Mesothelial cell of epicardium (in vitro differentiated cells): ENCODE data around the gene SLC12A3. TPM values are rescaled to one million over a fixed set of nuclear protein-coding genes. Genes with fewer than 3 reads are reported as not detected.

ENCODE experiments used
- DNase-seq, 2 experiments: peaks; one replicate each; pipeline ENCODE4 v3.0.0; 2021; ENCODE audit warnings: low spot score in 2 of 2; ENCODE audit not compliant: unreplicated experiment in 2 of 2
- H3K27ac Mint-ChIP-seq: 2 replicates; pipeline ENCODE4 v1.8.0; 2021; ENCODE audit warnings: mixed read lengths
- H3K27me3 Mint-ChIP-seq: 2 replicates; pipeline ENCODE4 v1.8.0; 2021; ENCODE audit warnings: low read depth, mixed read lengths
- H3K36me3 Mint-ChIP-seq: 2 replicates; pipeline ENCODE4 v1.8.0; 2021; ENCODE audit warnings: mixed read lengths
- H3K4me1 Mint-ChIP-seq: 2 replicates; pipeline ENCODE4 v1.8.0; 2021; ENCODE audit warnings: mixed read lengths
- H3K4me3 Mint-ChIP-seq: 2 replicates; pipeline ENCODE4 v1.8.0; 2021; ENCODE audit warnings: mild to moderate bottlenecking, moderate library complexity, mixed read lengths
- H3K9me3 Mint-ChIP-seq: 2 replicates; pipeline ENCODE4 v1.8.0; 2021; ENCODE audit warnings: mixed read lengths
- total RNA-seq: library from RNA; stranded (reverse); gene quantifications from 3 replicates; pipeline ENCODE4 v1.2.1, GENCODE V29; 2021
- TF ChIP-seq, protein P1 (sequence below): fragments of 200-600 bp; sonication (generic); IDR thresholded peaks from one replicate; pipeline ENCODE4 v1.5.0; 2021; ENCODE audit warnings: antibody characterized with exemption; ENCODE audit not compliant: unreplicated experiment

Gene SLC12A3
- total RNA-seq, 1 donor from 2014 or later: not detected

DNA sequence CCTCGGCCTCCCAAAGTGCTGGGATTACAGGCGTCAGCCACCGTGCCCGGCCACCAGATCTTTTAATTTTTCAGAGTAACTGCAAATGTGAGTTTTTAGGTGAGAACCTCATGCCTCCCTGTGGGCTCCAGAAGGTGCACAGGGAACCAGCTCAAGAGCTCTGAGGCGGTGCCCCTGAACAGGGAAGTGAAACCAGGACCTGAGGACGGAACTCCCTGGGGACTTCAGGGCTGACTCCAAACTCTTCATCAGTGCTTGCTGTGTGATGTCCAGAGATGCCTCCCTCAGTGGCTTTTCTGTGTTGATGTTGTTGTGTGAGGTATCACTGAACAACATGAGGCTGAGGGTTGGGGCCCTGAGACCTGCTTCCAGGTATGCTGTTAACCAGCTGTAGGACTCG lies 23.8 kb downstream of the SLC12A3 start:
- Mint-ChIP-seq H3K36me3 (no peaks in the 10 kb centered on the region), H3K9me3 (no peaks in the 10 kb centered on the region), H3K4me3 (no peak overlapping the region), H3K27me3 (no peaks in the 10 kb centered on the region), H3K4me1 (no peaks in the 10 kb centered on the region), H3K27ac (no peak overlapping the region)
- TF ChIP-seq, protein P1, sequence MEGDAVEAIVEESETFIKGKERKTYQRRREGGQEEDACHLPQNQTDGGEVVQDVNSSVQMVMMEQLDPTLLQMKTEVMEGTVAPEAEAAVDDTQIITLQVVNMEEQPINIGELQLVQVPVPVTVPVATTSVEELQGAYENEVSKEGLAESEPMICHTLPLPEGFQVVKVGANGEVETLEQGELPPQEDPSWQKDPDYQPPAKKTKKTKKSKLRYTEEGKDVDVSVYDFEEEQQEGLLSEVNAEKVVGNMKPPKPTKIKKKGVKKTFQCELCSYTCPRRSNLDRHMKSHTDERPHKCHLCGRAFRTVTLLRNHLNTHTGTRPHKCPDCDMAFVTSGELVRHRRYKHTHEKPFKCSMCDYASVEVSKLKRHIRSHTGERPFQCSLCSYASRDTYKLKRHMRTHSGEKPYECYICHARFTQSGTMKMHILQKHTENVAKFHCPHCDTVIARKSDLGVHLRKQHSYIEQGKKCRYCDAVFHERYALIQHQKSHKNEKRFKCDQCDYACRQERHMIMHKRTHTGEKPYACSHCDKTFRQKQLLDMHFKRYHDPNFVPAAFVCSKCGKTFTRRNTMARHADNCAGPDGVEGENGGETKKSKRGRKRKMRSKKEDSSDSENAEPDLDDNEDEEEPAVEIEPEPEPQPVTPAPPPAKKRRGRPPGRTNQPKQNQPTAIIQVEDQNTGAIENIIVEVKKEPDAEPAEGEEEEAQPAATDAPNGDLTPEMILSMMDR: no peak
- no peak for DNase-seq

DNA sequence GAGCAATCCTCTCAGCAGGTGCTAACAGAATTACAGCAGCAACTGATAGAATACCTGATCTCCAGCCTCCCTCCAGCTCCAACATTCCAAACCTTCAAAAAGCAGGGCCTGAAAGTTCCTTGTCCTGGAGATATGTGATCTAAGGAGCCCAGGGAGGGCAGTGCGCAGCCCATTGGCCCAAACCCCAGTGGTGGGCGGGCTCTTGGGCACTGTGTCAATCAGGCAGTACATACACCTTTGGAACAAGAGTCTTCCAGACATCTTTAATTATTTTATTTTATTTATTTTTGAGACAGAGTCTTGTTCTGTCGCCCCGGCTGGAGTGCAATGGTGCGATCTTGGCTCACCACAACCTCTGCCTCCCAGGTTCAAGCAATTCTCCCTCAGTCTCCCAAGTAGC lies 24.2 kb downstream of the SLC12A3 start:
- Mint-ChIP-seq H3K9me3 (no peaks in the 10 kb centered on the region), H3K4me1 (no peaks in the 10 kb centered on the region), H3K27ac (no peak overlapping the region), H3K4me3 (no peak overlapping the region), H3K27me3 (no peaks in the 10 kb centered on the region), H3K36me3 (no peaks in the 10 kb centered on the region)
- no peak for DNase-seq
- TF ChIP-seq, protein P1: no peak

DNA sequence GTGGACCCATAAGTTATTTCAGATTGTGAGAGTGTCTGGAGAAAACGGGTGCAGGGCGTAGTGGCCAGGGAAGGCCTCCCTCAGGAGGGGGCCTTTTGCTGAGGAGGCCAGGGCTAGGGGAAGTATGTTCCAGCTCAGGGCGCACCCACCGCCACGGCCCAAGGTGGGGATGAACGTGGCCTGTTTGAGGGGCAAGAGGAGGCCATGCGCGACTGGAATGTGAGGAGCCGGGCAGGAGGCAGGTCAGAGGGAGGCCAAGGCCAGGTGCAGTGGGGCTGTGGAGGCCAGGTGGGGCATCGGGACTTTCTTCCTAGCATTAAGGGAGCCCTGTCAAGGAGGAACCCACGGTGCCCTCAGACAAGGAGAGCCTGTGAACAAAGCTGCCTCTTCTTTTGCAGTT lies 26.7 kb downstream of the SLC12A3 start:
- DNase-seq: no peak
- Mint-ChIP-seq H3K9me3 (no peaks in the 10 kb centered on the region), H3K27me3 (no peaks in the 10 kb centered on the region), H3K4me3 (no peak overlapping the region), H3K4me1 (no peaks in the 10 kb centered on the region), H3K36me3 (no peaks in the 10 kb centered on the region), H3K27ac (no peak overlapping the region)
- TF ChIP-seq, protein P1: no peak

DNA sequence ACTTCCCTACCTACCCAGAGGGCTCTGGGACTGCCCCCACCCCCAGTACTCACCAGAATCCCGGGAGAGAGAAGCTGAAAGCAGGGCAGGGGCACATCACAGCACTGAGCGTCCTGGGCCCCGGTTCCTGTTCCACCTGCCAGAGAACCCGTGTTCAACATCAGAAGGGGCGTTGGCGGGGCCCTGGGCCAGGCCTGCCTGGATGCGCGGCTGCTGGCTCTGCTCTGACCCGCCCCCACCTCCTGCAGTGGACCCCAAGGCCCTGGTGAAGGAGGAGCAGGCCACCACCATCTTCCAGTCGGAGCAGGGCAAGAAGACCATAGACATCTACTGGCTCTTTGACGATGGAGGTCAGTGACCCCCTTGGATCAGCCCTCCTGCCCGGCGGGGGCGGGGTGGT lies 27.7 kb downstream of the SLC12A3 start:
- no peaks in the 10 kb centered on the region for H3K27me3 Mint-ChIP-seq
- no peaks in the 10 kb centered on the region for H3K4me1 Mint-ChIP-seq
- no peak overlapping the region for H3K4me3 Mint-ChIP-seq
- TF ChIP-seq, protein P1: no peak
- no peak for DNase-seq
- H3K9me3 Mint-ChIP-seq: no peaks in the 10 kb centered on the region
- no peaks in the 10 kb centered on the region for H3K36me3 Mint-ChIP-seq
- H3K27ac Mint-ChIP-seq: no peak overlapping the region

GRCh38 chr16:56894331-56894917 lies 29.4 kb downstream of the SLC12A3 start:
- Mint-ChIP-seq H3K4me1 (no peaks in the 10 kb centered on the region), H3K36me3 (no peaks in the 10 kb centered on the region), H3K27me3 (no peaks in the 10 kb centered on the region), H3K4me3 (no peak overlapping the region), H3K9me3 (no peaks in the 10 kb centered on the region), H3K27ac (no peak overlapping the region)
- no peak for DNase-seq
- TF ChIP-seq, protein P1: no peak

DNA sequence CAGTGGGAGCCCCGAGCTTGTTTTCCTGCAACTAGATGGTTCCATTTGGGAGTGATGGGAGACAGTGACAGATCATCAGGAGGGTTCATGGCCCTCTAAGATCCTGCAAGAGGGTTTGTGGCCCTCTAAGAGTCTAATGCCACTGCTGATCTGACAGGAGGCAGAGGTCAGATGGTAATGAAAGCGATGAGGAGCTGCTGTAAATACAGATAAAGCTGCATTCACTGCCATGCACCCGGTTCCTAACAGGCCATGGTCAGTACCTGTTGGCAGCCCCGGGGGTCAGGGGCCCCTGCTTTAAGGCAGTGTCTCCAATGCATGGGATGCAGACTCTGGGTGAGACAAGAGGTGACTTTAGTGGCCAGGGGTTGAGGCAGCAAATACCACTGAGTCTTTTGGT lies 30.8 kb downstream of the SLC12A3 start:
- no peak overlapping the region for H3K4me3 Mint-ChIP-seq
- no peak for DNase-seq
- H3K27ac Mint-ChIP-seq: no peak overlapping the region
- H3K9me3 Mint-ChIP-seq: no peaks in the 10 kb centered on the region
- TF ChIP-seq, protein P1: no peak
- H3K4me1 Mint-ChIP-seq: no peaks in the 10 kb centered on the region
- H3K27me3 Mint-ChIP-seq: peaks cover 2% of the 10 kb centered on the region
- no peaks in the 10 kb centered on the region for H3K36me3 Mint-ChIP-seq
